Peyer's patch (tissue), 4 donors: ENCODE results near the gene LRATD1. TPM values are rescaled to one million over a fixed set of nuclear protein-coding genes. Genes with fewer than 3 reads are reported as not detected.
A peak's percentile ranks its signal among the peaks of the same experiment; 100 is the strongest.

Source experiments
- DNase-seq, 3 donors: peaks; one replicate each; pipeline ENCODE4 v3.0.0-alpha.2; 2017 to 2019
- H3K27ac ChIP-seq, 4 donors: fragments of 200-600 bp; sonication (generic); one replicate each; pipeline ENCODE4 v1.5.1; 2016 to 2019
- H3K27me3 ChIP-seq, 2 donors: fragments of 200-600 bp; sonication (generic); one replicate each; pipeline ENCODE4 v1.5.1; 2019
- H3K36me3 ChIP-seq, 3 donors: fragments of 200-600 bp; sonication (generic); one replicate each; pipeline ENCODE4 v1.5.1; 2016 to 2019
- H3K4me1 ChIP-seq, 4 donors: fragments of 200-600 bp; sonication (generic); one replicate each; pipeline ENCODE4 v1.5.1; 2016 to 2019
- H3K4me3 ChIP-seq, 4 donors: fragments of 200-600 bp; sonication (generic); 1 replicate in 3 of 4; 2 replicates in 1 of 4; pipeline ENCODE4 v1.5.1; 2016 to 2019; ENCODE audit warnings: mild to moderate bottlenecking in 1 of 4
- H3K9me3 ChIP-seq, 4 donors: fragments of 200-600 bp; sonication (generic); one replicate each; pipeline ENCODE4 v1.5.1; 2016 to 2019; ENCODE audit warnings: mild to moderate bottlenecking in 1 of 4
- CTCF ChIP-seq, 6 experiments: fragments of 450-650 bp in 4 of 6; fragments of 200-600 bp in 2 of 6; sonication (generic) in 1 of 6; IDR thresholded peaks; one replicate each; pipeline ENCODE4 v1.5.1; 2017 to 2019; ENCODE audit warnings: antibody characterized with exemption in 6 of 6, mild to moderate bottlenecking in 3 of 6, moderate library complexity in 1 of 6
- POLR2A ChIP-seq, 2 donors: fragments of 450-650 bp; IDR thresholded peaks; one replicate each; pipeline ENCODE4 v1.5.1; 2017; ENCODE audit warnings: antibody characterized with exemption in 2 of 2, mild to moderate bottlenecking in 2 of 2, moderate library complexity in 2 of 2
- total RNA-seq, 4 donors: library from RNA; depleted of rRNA; stranded (reverse); fragments of >200 nt; gene quantifications; one replicate each; pipeline ENCODE4 v1.1.0, GENCODE V29; 2016

Gene LRATD1
- total RNA-seq, 4 donors from 2014 or later = 31.4 to 152 (median 79.7) TPM

GRCh38 chr2:14623237-14623636 lies 9.3 kb upstream of the LRATD1 start:
- DNase-seq = peak in 1 of 3 donors; percentile 54
- TF ChIP-seq CTCF (IDR thresholded peaks at IDR 0.05) = no peak
- TF ChIP-seq POLR2A (IDR thresholded peaks at IDR 0.05) = no peak
- Histone ChIP-seq H3K27ac (peak overlapping the region in 2 of 4 donors; percentile 50 to 75), H3K4me1 (peaks cover 0 to 8% (median 0%) of the 10 kb centered on the region in 4 donors), H3K9me3 (no peaks in the 10 kb centered on the region), H3K36me3 (no peaks in the 10 kb centered on the region), H3K27me3 (no peaks in the 10 kb centered on the region), H3K4me3 (no peak overlapping the region)

GRCh38 chr2:14626873-14627272 lies 5.6 kb upstream of the LRATD1 start:
- no peak for DNase-seq
- H3K4me3 ChIP-seq = no peak overlapping the region
- H3K9me3 ChIP-seq = no peaks in the 10 kb centered on the region
- H3K4me1 ChIP-seq = peaks cover 0 to 8% (median 0%) of the 10 kb centered on the region in 4 donors
- no peaks in the 10 kb centered on the region for H3K36me3 ChIP-seq
- no peak overlapping the region for H3K27ac ChIP-seq
- TF ChIP-seq CTCF (IDR thresholded peaks at IDR 0.05) (no peak), POLR2A (IDR thresholded peaks at IDR 0.05) (no peak)
- H3K27me3 ChIP-seq = no peaks in the 10 kb centered on the region

- H3K9me3 ChIP-seq = no peaks in the 10 kb centered on the region
- H3K4me1 ChIP-seq = no peaks in the 10 kb centered on the region
- H3K27ac ChIP-seq = peak overlapping the region in 2 of 4 donors; percentile 49 to 69
- H3K36me3 ChIP-seq = no peaks in the 10 kb centered on the region
- no peak overlapping the region for H3K4me3 ChIP-seq
- no peak for TF ChIP-seq CTCF (IDR thresholded peaks at IDR 0.05)
- TF ChIP-seq POLR2A (IDR thresholded peaks at IDR 0.05) = no peak
- peak in 2 of 3 donors; percentile 58 to 83 for DNase-seq
- no peaks in the 10 kb centered on the region for H3K27me3 ChIP-seq
These were observed 3.6 kb upstream of the LRATD1 start for GRCh38 chr2:14628901-14629300.

GRCh38 chr2:14631406-14632040 lies 994 bp upstream of the LRATD1 start:
- TF ChIP-seq POLR2A (IDR thresholded peaks at IDR 0.05) (no peak), CTCF (IDR thresholded peaks at IDR 0.05) (no peak)
- Histone ChIP-seq H3K27me3 (no peaks in the 10 kb centered on the region), H3K27ac (peak overlapping the region in 3 of 4 donors; percentile 67 to 93 (median 89)), H3K4me1 (no peaks in the 10 kb centered on the region), H3K36me3 (no peaks in the 10 kb centered on the region), H3K9me3 (no peaks in the 10 kb centered on the region), H3K4me3 (peak overlapping the region in 2 of 4 donors; percentile 66 to 79)
- no peak for DNase-seq

- Histone ChIP-seq H3K27me3 (no peaks in the 10 kb centered on the region), H3K36me3 (no peaks in the 10 kb centered on the region), H3K9me3 (no peaks in the 10 kb centered on the region), H3K4me3 (peak overlapping the region; percentile 24 to 79 (median 54)), H3K27ac (peak overlapping the region in 3 of 4 donors; percentile 70 to 93 (median 89)), H3K4me1 (no peaks in the 10 kb centered on the region)
- no peak for TF ChIP-seq POLR2A (IDR thresholded peaks at IDR 0.05)
- TF ChIP-seq CTCF (IDR thresholded peaks at IDR 0.05) = no peak
- DNase-seq = peak in 2 of 3 donors; percentile 62 to 73
These were observed 544 bp downstream of the LRATD1 start for GRCh38 chr2:14633061-14633460.
